ENCODE results near the gene CELA1. TPM values are rescaled to one million over a fixed set of nuclear protein-coding genes. Genes with fewer than 3 reads are reported as not detected.

Gene CELA1
- total RNA-seq, 1 donor from 2014 or later, result not detected

DNA sequence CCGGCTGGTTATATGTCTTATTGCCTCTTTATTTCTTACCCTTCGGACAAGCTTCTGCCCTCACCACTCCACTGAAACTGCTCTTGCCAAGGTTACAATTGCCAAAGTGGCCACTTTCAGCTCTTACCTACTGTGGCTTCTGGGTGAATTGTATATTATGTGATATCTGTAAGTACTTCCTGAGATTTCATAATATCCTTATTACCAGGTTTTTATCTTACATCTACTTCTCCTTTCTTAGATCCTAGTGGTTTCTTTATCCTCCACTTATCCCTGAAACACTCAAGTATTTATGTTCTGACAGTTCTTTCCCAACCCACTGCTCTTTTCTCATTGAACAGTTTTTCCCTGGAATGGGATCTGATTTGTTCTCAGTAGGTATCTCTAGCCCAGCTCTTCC lies 10.5 kb downstream of the CELA1 start:
- Mint-ChIP-seq H3K9me3 (ENCODE audit: unreplicated experiment) (no peaks in the 10 kb centered on the region), H3K27me3 (ENCODE audit: unreplicated experiment) (no peaks in the 10 kb centered on the region), H3K36me3 (ENCODE audit: unreplicated experiment) (no peaks in the 10 kb centered on the region), H3K4me3 (ENCODE audit: unreplicated experiment) (no peak overlapping the region), H3K27ac (ENCODE audit: unreplicated experiment) (no peak overlapping the region), H3K4me1 (ENCODE audit: unreplicated experiment) (no peaks in the 10 kb centered on the region)
- DNase-seq (ENCODE audit: extremely low spot score, unreplicated experiment), result no peak
- TF ChIP-seq, protein P1, sequence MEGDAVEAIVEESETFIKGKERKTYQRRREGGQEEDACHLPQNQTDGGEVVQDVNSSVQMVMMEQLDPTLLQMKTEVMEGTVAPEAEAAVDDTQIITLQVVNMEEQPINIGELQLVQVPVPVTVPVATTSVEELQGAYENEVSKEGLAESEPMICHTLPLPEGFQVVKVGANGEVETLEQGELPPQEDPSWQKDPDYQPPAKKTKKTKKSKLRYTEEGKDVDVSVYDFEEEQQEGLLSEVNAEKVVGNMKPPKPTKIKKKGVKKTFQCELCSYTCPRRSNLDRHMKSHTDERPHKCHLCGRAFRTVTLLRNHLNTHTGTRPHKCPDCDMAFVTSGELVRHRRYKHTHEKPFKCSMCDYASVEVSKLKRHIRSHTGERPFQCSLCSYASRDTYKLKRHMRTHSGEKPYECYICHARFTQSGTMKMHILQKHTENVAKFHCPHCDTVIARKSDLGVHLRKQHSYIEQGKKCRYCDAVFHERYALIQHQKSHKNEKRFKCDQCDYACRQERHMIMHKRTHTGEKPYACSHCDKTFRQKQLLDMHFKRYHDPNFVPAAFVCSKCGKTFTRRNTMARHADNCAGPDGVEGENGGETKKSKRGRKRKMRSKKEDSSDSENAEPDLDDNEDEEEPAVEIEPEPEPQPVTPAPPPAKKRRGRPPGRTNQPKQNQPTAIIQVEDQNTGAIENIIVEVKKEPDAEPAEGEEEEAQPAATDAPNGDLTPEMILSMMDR (IDR thresholded peaks at IDR 0.05), result no peak

DNA sequence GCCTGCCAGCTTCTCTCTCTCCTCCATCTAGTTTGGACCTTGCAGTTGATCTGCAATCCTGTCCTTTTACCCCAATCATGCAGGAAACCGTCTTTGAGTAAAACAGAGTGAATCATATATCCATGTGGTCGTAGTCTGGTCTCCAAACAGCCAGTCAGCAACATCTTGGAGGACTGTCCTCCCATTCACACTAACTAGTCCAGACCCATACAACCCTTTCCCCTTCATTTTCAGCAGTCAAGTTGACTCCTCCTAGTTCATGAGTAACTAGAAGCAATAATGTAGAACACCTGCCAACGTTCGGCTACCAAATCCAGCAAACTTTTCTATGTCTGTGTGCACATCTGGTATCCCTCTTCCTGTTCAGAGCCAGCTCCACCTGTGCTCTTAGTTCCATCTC lies 11.7 kb downstream of the CELA1 start:
- no peaks in the 10 kb centered on the region for H3K4me1 Mint-ChIP-seq (ENCODE audit: unreplicated experiment)
- DNase-seq (ENCODE audit: extremely low spot score, unreplicated experiment), result no peak
- no peak overlapping the region for H3K27ac Mint-ChIP-seq (ENCODE audit: unreplicated experiment)
- H3K4me3 Mint-ChIP-seq (ENCODE audit: unreplicated experiment), result no peak overlapping the region
- no peaks in the 10 kb centered on the region for H3K36me3 Mint-ChIP-seq (ENCODE audit: unreplicated experiment)
- H3K9me3 Mint-ChIP-seq (ENCODE audit: unreplicated experiment), result no peaks in the 10 kb centered on the region
- H3K27me3 Mint-ChIP-seq (ENCODE audit: unreplicated experiment), result no peaks in the 10 kb centered on the region
- TF ChIP-seq, protein P1 (IDR thresholded peaks at IDR 0.05), result no peak

DNA sequence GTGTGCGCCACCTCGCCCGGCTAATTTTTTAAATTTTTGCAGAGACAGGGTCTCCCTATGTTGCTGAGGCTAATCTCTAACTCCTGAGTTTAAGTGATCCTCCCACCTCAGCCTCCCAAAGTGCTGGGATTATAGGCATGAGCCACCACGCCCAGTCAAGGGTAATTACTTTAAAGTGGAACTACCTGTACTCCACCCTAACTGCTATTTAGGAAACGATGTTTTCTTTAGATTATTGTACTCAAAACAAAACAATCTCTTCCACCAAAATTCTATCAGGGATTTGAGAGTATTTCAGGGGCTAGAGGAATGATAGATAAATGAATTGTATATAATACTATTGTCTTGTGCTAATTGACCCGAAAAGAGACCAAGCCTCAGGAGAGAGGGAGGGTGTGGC lies 12.9 kb downstream of the CELA1 start:
- Mint-ChIP-seq H3K4me1 (ENCODE audit: unreplicated experiment) (no peaks in the 10 kb centered on the region), H3K4me3 (ENCODE audit: unreplicated experiment) (no peak overlapping the region), H3K27me3 (ENCODE audit: unreplicated experiment) (no peaks in the 10 kb centered on the region), H3K27ac (ENCODE audit: unreplicated experiment) (no peak overlapping the region), H3K36me3 (ENCODE audit: unreplicated experiment) (no peaks in the 10 kb centered on the region), H3K9me3 (ENCODE audit: unreplicated experiment) (no peaks in the 10 kb centered on the region)
- TF ChIP-seq, protein P1 (IDR thresholded peaks at IDR 0.05), result no peak
- DNase-seq (ENCODE audit: extremely low spot score, unreplicated experiment), result no peak

DNA sequence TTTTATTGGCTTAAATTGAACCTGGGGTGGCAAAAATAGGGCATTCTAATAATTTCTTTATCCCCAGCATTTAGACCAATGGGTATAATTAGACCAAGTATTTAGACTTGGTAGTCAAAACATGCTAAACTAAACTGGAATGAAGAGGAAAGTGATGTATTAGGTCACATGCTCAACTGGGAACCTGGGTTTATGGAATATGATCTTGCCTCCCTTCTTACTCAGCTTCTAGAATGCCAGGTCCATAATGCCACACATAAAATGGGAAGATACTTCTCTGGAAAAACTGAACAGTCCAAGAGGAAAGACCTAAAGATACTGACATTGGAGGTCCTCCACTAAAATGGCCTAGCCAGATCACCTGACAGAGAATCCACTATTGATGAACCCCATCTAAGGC lies 16.3 kb downstream of the CELA1 start:
- no peaks in the 10 kb centered on the region for H3K36me3 Mint-ChIP-seq (ENCODE audit: unreplicated experiment)
- no peaks in the 10 kb centered on the region for H3K9me3 Mint-ChIP-seq (ENCODE audit: unreplicated experiment)
- peaks cover 7% of the 10 kb centered on the region for H3K4me1 Mint-ChIP-seq (ENCODE audit: unreplicated experiment)
- H3K4me3 Mint-ChIP-seq (ENCODE audit: unreplicated experiment), result no peak overlapping the region
- H3K27me3 Mint-ChIP-seq (ENCODE audit: unreplicated experiment), result no peaks in the 10 kb centered on the region
- no peak overlapping the region for H3K27ac Mint-ChIP-seq (ENCODE audit: unreplicated experiment)
- TF ChIP-seq, protein P1 (IDR thresholded peaks at IDR 0.05), result no peak
- DNase-seq (ENCODE audit: extremely low spot score, unreplicated experiment), result no peak

DNA sequence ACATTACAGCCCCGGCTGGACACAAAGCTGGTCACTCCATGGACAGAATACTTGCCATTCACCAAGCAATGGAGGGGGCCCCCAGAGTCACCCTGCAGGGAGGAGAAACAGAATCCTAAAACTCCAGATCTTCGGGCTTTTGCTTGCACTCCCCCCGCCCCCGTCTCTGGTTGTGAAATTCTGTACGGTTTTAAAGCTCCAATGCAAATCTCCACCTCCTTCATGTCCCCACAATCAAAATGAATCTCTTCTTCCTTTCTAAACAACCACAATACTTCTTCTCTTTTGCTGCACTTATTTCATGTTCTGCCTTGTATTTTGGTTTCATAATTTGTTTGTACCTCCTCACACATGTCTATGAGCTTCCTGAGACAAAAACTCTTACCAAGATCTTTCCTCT lies 16.7 kb downstream of the CELA1 start:
- no peak overlapping the region for H3K4me3 Mint-ChIP-seq (ENCODE audit: unreplicated experiment)
- H3K4me1 Mint-ChIP-seq (ENCODE audit: unreplicated experiment), result peaks cover 7% of the 10 kb centered on the region
- H3K27me3 Mint-ChIP-seq (ENCODE audit: unreplicated experiment), result no peaks in the 10 kb centered on the region
- DNase-seq (ENCODE audit: extremely low spot score, unreplicated experiment), result no peak
- no peaks in the 10 kb centered on the region for H3K36me3 Mint-ChIP-seq (ENCODE audit: unreplicated experiment)
- TF ChIP-seq, protein P1 (IDR thresholded peaks at IDR 0.05), result no peak
- no peak overlapping the region for H3K27ac Mint-ChIP-seq (ENCODE audit: unreplicated experiment)
- H3K9me3 Mint-ChIP-seq (ENCODE audit: unreplicated experiment), result no peaks in the 10 kb centered on the region
